GM18511 (cell line): ENCODE results near the gene PPP2R5C.

Experiments used
- ATAC-seq: cut with Tn5 transposase; IDR thresholded peaks from one replicate; pipeline ENCODE4 v1.9.1; 2021; ENCODE audit warnings: mild to moderate bottlenecking, moderate library complexity; ENCODE audit not compliant: unreplicated experiment

Gene PPP2R5C

DNA sequence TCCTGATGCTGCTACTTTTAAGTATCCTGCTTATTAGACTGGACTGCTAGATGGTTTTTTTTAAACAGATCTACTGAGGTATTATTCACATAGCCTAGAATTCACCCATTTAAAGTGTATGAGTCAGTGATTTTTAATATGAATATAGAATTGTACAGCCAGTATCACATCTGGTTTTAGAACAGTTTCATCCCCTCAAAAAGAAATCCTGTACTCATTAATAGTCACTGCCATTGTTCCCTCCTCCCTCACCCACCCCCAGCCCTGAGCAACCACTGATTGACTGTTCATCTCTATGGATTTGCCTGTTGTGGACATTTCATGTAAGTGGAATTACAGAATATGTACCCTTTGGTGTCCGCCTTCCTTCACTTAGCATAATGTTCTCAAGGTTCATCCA lies 98.4 kb downstream of the PPP2R5C start:
- no peak for ATAC-seq

DNA sequence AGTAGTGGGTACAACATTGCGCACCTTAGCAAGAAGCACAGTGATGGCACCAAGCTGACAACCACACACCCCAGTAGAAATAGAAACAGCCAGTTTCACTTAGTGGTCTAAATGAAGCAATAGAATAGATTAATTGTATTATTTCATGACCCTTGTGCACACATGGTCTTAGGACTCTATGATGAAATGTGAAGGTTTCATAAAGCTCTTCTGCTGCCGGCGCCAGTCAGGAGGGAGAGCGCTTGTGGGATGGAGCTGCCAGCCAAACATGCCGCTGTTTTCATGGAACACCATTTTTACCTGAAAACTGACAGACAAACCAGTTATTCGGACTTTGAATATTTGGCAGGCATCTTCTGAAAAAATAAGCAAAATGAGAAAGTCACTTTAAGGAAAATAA lies 100.0 kb downstream of the PPP2R5C start:
- ATAC-seq = no peak

DNA sequence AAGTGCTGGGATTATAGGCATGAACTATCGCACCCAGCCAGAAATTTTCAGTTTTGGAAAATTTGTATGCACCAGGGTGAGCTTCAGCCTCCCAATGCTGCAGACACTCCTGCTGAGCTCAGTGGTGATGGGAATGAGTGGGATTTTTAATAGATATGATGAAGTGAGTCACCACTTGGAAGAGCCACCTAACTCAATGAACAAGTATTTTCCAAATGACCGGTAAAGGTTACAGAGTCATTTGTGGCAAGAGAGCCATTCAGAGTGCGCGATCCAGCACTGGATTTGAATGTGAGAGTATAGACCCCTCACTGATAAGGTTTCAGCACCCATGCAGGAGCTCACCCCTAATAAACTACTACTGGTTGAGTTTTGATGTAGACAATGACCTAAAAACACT lies 100.7 kb downstream of the PPP2R5C start:
- ATAC-seq = no peak

DNA sequence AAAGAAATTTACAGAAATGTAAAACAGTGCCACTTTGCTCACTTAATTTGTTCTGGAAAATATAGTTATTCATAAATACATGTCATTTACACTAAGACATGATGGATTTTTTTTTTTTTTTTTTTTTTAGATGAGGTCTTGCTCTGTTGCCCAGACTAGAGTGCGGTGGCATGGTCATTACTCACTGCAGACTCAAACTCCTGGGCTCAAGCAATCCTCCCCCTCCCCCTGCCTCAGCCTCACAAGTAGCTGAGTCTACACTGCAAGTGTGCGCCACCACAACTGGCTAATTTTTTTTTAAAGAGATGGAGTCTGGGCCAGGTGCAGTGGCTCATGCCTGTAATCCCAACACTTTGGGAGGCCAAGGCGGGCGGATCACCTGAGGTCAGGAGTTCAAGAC lies 101.2 kb downstream of the PPP2R5C start:
- ATAC-seq = no peak

DNA sequence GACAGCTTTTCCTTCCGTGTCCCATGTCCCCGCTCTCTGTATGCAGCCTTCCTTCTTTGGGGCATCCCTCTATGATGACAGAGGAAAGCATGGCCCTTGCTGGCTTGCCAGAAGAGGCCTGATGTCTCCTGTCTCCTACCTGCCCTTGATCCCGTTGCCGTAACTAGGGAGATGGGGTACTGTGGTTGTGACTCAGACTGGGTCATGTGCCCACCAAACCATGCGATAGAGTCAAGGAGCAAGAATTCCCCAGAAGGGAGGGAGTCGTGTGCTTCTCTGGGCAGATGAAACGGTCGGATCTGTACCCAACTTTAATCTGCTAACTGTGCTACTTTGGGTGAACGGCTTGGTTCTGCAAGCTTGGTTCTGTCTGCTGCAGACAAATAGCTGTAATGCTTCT lies 103.8 kb downstream of the PPP2R5C start:
- no peak for ATAC-seq

DNA sequence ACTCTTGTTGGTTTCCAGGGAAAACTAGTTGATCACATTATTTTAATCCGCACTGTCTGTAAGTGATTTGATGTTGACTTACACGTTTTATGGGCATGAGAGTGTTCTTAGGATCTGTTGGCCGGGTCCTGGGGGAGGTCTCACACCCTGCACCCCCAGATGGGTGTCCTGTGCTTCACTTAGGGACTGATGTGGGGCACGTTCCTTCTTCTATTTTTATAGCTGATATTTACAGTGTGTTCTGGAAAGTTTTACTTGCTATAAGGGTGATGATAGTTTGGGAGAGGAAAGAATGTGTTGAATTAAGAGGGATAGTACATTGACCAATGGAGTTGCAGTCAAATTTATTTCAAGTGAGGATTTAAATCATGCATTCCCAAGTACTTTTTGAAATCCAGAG lies 106.3 kb downstream of the PPP2R5C start:
- no peak for ATAC-seq

DNA sequence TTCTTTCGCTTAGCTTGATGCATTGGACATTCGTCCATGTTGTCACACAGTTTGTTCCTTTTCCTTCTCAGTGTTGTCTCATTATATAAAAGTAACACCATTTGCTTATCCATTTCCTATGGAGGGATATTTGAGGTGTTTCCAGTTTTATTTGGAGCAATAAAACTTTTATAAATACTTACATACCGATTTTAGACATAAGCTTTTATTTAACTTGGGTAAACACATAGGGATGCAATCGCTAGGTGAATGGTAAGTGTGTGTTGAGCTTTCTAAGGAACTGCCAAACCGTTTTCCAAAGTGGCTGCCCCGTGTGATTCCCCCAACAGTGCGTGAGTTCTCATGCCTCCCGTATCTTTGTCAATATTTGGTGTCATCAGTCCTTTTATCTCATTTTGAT lies 107.7 kb downstream of the PPP2R5C start:
- ATAC-seq = no peak

DNA sequence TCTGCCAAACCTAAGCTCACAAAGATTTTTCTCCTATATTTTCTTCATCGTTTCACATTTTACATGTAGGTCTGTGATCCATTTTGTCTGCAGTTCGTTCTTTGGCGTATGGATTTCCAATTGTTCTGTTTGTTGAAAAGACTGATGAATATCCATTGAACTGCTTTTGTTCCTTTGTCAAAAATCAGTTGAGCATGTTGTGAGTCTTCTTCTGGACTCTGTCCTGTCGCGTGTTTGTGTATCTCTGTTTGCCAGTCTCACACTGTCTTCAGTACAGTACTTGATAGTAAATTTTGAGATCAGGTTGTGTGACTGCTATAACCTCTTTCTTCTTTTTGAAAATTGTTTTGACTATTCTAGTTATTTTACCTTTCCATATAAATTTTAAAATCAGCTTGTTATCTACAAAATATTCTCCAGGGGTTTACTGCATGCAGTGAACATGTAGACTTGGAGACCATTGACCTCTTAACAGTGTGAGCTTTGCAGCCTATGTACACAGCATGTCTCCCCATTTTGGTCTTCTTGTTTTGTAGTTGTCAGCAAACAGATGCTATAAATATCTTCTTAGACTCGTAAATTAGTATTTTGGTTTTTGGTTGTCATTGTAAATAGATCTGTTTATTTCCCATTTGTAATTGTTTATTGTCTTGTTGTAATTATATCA lies 108.9 kb downstream of the PPP2R5C start:
- no peak for ATAC-seq

DNA sequence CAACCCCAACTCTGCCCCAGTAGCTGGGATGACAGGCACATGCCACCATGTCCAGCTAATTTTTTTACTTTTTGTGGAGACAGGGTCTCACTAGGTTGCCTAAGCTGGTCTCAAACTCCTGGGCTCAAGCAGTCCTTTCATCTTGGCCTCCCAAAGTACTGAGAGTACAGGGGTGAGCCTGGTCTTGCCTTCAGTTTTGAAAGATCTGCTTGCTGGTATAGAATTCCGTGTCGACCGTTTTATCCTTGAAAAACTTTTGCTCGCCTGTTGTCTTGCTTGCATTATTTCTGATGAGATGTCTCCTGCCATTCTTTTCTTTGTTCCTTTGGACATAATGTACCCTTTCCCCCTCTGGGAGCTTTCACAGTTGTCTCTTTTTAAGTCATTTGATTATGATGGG lies 110.8 kb downstream of the PPP2R5C start:
- ATAC-seq = no peak

DNA sequence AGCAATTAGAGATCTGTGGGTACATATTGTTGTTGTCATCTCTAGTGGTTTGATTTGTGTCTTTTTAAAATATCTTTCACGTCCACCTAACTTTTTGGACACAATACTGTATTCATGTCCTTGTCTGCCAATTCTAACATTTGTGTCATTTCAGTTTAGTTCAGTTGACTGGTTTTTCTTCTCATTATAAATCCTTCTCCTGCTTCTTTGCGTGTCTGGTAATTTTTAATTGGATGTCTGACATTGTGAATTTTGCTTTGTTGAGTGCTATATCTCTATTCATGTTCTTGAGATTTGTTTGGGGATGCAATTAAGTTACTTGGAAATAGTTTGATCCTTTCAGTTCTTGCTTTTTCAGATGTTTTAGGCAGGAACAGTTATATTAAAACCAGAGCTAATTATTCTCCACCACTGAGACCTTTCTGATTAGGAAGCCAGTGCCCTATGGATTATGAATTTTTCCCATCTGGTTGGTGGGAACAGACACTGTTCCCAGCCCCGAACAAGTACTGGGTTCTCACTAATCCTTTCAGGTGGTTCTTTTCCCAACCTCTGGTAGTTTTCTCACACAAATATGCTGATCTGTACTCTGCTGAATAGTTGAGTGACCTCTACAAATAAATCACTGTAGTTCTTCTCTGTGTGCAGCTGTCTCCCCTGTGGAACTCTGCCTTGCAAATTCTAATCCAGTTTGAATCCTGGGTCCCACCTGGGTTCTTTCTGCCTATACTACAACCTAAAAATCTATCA lies 111.7 kb downstream of the PPP2R5C start:
- ATAC-seq = no peak

DNA sequence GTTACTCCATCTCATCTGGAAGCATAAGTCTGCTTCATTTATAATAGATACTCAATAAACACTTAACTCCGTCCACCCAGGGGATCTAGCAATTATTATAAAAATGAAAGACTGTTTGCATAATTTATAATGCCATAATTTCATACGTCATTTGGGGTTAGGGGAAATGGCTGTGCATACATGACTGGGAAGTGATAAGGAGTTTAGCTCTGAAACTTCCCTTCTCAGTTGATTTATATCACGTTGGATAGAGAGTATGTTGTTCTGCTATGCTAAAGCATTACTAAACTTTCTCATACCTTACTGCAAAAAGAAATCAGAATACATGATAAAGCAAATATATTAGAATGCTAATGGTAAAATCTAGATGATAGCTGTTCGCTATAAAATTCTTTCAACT lies 112.5 kb downstream of the PPP2R5C start:
- no peak for ATAC-seq

DNA sequence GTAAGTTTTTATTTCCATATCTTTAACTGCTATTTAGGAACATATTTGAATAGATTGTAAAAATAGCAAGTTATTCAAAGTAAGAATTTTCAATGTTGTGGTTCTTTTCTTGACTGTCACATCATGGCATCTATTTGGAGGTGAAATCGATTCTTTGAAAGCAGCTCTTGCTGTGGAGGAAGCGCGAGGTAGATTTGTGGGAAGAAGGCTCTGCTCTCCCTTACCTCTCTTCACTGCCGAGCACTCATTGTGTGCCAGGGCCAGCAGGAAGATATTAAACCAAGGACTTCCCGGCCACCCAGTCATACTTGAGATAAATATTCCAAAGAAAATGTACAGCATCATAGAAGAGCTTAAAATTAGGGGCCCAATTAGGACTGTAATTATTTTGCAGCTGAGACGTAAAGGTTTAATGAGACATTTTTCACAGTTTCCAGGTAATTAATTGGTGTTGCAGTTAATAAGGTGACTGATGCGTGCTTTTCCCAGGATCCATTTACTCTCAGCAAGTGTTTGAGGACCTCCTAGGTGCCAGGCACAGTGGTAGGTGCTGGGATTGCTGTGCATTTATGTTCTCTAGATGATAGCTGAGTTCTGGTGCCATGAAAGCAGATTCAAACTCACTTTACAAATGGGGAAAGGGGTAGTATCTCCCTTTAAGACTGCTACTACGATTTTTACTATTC lies 113.7 kb downstream of the PPP2R5C start:
- ATAC-seq = no peak

DNA sequence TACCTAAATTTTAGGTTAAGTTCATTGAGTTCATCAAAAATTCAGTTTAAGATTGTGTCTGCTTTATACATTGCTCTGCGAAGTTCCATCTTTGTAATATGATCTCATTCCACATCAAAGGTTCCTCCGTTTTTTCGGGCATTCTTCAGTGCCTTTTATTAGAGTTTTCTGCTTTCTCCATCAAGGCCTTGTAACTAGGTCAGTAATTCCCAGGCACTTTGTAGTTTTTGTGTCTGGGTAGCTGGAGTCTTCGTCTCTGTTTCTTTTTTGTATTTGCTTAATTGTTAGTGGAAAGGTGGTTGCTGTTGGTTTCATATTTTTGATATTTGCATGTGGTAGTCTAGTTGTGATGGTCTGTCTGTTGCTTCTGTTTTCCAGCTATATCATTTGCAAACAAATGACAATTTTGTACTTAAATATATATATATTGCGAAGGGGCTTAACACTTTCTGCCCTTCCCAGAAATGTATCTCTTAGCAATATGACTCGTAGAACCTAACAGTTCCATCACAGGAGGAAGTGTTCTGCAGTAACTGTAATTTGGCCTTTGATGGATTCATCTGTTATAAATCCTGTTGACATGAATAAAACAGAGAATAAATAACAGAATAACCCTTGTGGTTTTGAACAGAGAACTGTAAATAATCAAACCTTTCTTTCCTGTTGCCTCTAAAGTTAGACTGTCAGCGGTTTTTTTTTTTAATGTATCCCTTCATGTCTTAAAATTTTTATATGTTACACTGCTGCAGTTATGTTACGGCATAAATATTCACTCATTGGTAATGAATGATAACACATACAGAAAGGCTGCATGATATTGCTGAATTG lies 114.4 kb downstream of the PPP2R5C start:
- peak; percentile 45 for ATAC-seq

DNA sequence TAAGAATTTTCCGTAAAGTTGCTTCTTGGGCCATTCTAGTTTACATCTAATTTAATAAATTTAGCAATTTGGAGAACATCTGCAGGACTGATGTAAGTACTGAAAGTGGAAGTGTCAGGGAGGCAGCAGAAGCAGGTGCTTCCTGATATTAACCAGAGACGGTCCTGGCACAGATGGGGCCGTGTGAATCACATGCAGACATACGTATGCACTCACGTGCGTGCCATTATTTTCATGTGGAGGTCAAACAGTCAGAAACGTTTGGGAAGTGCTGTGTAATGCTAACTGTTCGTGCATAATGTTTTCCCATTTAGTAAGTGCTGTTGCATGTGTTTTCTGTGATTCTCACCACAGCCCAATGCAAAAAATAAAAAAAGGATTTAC lies 115.0 kb downstream of the PPP2R5C start:
- peak; percentile 91 for ATAC-seq

DNA sequence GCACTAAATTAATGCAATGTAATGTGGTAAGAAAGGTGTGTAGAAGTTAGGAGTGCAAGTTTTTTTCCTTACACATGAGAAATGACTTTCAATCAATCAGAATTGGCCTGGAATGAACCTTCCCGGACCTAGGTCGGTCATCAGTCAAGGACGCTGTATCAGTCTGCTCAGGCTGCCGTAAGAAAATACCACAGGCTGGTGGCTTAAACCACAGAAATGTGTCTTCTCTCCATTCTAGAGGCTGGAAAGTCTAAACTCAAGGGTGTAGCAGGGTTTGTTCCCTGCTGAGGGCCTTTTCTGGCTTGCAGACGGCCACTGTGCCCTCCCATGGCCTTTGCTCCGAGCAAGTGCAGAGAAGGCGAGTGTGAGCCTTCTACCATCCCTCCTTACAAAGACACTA lies 116.3 kb downstream of the PPP2R5C start:
- no peak for ATAC-seq

DNA sequence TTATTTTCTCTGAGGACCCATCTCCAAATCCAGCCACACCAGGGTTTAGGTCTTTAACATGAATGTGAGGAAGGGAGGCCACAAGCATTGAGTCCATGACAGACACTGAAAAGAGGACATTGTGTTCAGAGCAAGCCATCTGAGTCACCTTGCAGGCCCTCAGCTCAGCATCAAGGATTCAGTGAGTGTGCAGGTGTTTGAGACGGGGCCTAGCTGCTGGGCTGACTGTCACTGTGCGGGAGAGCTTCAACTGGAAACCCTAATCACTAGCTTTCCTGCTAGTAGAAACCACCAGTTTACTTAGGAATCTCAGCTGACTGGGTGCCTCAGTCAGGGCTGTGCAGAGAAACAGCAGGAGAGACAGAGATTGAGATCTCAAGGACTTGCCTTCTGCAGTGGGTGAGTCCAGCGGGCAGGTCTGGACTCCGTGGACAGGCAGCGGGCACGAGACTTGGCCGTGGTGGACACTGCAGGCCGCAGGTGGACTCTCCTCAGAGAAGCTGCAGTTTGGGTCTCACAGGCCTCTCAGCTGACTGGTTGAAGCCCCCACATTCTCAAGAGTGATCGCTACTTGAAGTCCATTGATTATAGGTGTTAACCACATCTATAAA lies 116.8 kb downstream of the PPP2R5C start:
- ATAC-seq = no peak

DNA sequence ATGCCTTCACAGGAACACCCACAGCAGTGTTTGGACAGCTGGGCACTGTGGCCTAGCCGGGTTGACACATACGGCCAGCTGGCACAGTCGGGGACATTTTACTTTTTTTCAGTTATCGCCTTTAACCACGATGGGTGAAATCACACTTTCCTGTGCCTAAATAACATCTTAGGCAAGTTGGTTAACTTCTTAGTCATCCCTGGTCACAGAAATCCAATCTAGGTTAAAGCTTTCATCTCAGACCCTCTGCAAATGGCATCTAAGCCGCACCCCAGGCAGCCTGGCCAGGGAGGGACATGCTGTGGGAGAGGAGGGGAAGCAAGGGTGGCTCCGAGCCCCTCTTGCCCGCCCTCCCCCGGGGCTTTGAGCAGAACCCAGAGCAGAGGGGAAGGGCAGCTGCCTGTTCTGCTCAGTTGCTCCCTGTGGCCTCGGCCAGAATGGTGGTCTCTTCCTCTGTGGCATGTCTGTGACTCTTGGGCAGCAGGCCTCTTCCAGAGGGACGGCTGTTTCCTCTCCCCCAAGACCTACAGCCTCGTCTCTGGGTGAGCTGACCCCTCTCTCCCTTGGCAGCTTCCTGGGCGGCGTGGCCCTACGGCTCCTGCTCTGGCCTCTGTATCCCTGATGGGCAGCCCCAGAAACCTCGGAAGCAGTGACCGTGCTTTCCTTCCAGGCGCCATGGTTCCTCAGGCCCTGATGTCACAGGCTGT lies 117.5 kb downstream of the PPP2R5C start:
- ATAC-seq = no peak

DNA sequence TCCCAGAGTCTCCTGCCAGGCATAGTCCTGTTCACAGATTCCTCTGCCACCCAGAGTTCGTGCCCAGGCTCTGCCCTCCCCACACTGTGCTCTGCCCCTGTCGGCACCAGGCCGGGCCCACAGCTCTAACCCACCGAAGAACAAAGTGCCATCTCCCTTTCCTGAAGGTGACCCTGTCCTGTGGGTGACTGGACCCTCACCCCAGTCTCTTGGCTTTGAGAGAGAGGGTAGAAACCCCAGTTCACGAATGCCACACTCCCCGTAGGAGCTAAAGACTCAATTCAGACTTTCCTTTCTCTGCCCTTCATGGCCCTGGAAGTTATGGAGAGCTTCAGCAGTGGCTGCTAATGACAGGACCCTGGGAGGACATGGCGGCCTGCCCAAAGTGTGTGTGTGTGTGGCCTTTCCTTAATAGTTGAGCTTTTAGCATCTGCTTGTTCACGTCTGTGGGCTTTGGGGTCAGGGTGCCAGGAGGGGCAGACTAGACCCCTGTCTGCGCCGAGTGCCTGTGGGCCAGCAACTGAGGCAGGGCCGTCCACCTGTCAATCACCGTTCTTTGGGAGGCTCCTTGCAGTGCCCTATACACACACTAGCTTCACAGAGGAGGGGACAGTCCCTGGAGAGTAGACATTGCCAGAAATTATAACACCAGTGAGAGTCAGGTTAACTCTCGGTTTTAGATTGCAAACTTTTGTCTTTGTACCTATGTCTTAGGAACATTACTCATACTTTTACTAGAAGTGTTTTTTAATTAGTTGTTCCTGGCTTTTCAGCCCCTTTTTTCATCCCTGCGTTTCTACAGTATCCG lies 118.2 kb downstream of the PPP2R5C start:
- no peak for ATAC-seq

DNA sequence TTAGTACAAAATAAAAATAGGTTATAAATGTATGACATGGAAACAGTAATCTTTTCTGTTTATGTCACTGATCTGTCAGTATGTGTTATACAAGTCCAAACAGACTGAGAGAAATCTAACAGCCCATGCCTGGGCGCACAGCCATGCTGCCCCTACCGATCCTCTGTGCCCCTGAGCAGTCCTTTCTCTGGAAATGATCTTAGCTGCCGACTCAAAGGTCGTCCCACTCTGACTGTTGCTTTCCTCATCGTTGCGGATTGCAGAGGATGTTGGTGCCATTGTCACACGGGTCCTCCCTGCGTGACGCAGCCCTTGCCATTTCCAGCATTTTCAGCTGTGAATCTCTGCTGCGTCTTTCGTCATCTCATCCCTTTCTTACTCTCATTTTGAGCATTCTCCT lies 119.9 kb downstream of the PPP2R5C start:
- no peak for ATAC-seq
